Liver (tissue), 3 donors: ENCODE measurements around the gene MOB1A.

ENCODE experiments used
- REST ChIP-seq: IDR thresholded peaks from 2 replicates; pipeline ENCODE4 v1.6.1; 2016; ENCODE audit warnings: antibody characterized with exemption, mild to moderate bottlenecking
- TAF1 ChIP-seq: conservative IDR thresholded peaks from 2 replicates; pipeline ENCODE4 v1.6.1; 2016; ENCODE audit warnings: antibody characterized with exemption, mild to moderate bottlenecking
- YY1 ChIP-seq: IDR thresholded peaks from 2 replicates; pipeline ENCODE4 v1.6.1; 2016; ENCODE audit warnings: antibody characterized with exemption, mild to moderate bottlenecking
- TF ChIP-seq, protein P1 (sequence below): fragments of 150-350 bp; IDR thresholded peaks from 2 replicates; pipeline ENCODE4 v1.5.1; 2017; ENCODE audit warnings: improper control_type of control experiment, low read depth, low read length; ENCODE audit not compliant: missing input control
- donor health status: healthy.
- donor health status: healthy.

DNA sequence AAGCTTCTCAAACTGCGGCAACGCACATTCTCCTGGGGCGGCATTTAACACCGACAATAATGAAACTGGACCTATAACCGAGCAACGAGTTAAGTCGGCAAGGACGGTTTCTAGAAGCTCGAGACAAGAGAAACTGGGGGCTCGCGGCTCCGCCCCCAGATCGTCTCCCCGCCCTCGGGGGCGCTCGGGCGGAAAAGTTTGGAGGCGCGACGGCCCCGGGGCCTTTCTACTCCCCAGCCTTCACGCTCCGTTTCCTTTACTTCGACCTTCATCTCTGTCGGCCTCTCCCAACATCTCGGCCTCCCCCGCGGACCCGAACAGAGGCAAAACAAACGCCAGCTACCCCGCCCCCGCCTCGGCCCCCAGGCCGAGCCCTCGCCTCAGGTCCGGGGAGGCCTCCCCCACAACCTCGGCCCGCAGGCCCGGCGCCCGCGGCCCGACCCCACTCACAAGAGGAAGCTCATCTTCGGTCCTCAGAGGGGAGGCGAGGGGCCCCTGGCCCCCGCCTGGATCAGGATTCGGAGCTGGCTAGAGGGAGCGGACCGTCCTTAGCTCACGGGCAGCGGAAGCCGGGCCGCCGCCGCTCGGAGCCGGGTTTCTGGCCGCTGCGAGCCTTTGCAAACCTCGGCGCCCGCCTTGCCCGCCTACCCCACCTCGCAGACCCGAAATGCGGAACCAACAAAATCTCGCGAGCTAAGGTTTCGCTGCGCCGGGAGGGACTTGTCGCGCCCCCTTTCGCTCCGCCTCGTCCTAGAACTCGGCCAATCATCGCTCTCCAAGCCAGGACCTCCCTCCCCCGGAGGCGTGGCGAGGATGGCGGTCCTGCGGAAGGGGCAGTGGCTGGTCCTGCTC is at the start of gene MOB1A:
- TF ChIP-seq REST: peak; percentile 81
- TF ChIP-seq, protein P1, sequence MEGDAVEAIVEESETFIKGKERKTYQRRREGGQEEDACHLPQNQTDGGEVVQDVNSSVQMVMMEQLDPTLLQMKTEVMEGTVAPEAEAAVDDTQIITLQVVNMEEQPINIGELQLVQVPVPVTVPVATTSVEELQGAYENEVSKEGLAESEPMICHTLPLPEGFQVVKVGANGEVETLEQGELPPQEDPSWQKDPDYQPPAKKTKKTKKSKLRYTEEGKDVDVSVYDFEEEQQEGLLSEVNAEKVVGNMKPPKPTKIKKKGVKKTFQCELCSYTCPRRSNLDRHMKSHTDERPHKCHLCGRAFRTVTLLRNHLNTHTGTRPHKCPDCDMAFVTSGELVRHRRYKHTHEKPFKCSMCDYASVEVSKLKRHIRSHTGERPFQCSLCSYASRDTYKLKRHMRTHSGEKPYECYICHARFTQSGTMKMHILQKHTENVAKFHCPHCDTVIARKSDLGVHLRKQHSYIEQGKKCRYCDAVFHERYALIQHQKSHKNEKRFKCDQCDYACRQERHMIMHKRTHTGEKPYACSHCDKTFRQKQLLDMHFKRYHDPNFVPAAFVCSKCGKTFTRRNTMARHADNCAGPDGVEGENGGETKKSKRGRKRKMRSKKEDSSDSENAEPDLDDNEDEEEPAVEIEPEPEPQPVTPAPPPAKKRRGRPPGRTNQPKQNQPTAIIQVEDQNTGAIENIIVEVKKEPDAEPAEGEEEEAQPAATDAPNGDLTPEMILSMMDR: no peak
- TF ChIP-seq TAF1: peak; percentile 80
- TF ChIP-seq YY1: peak; percentile 96
